Activated CD8-positive, alpha-beta T cell treated with anti-CD3 and anti-CD28 coated beads for 36 hours (primary cell): ENCODE measurements around the gene FGF3. TPM values are rescaled to one million over a fixed set of nuclear protein-coding genes. Genes with fewer than 3 reads are reported as not detected.

Experiments used
- ATAC-seq: fragments of 200-7000 bp; cut with Tn5 transposase; one replicate; pipeline ENCODE4 v1.10.0; 2021; ENCODE audit warnings: mild to moderate bottlenecking, moderate library complexity
- CTCF ChIA-PET: fragments of 350-600 bp; sonication (Branson Sonifier 250); formaldehyde crosslinking; loops from one replicate; lab custom pipeline; 2021; ENCODE audit warnings: antibody characterized with exemption; lab: Charles Lee
- POLR2A ChIA-PET: fragments of 350-600 bp; sonication (Branson Sonifier 250); formaldehyde crosslinking; loops from one replicate; lab custom pipeline; 2021; ENCODE audit warnings: antibody characterized with exemption; lab: Charles Lee
- DNase-seq: peaks from one replicate; pipeline ENCODE4 v3.0.0-alpha.2; 2020
- H3K27ac Mint-ChIP-seq: one replicate; pipeline ENCODE4 v1.8.0; 2021; ENCODE audit warnings: mild to moderate bottlenecking, mixed read lengths
- H3K27me3 Mint-ChIP-seq: one replicate; pipeline ENCODE4 v1.8.0; 2021; ENCODE audit warnings: mixed read lengths
- H3K36me3 Mint-ChIP-seq: one replicate; pipeline ENCODE4 v1.8.0; 2021; ENCODE audit warnings: low read depth, mixed read lengths
- H3K4me1 Mint-ChIP-seq: one replicate; pipeline ENCODE4 v1.8.0; 2021; ENCODE audit warnings: low read depth, mixed read lengths
- H3K4me3 Mint-ChIP-seq: one replicate; pipeline ENCODE4 v1.8.0; 2021; ENCODE audit warnings: mild to moderate bottlenecking, moderate library complexity, mixed read lengths
- H3K9me3 Mint-ChIP-seq: one replicate; pipeline ENCODE4 v1.8.0; 2021; ENCODE audit warnings: mixed read lengths
- intact Hi-C: fragments of 100-400 bp; cut with micrococcal nuclease; formaldehyde crosslinking; loops from one replicate; pipeline ENCODE4 v1.10.0; 2022
- total RNA-seq, 2 experiments: library from RNA; stranded (reverse); gene quantifications; one replicate each; pipeline ENCODE4 v1.2.3, GENCODE V29; 2021
- TF ChIP-seq, protein P1 (sequence below): fragments of 200-600 bp; IDR thresholded peaks from one replicate; pipeline ENCODE4 v1.8.0; 2022; ENCODE audit warnings: antibody characterized with exemption, mild to moderate bottlenecking

Gene FGF3
- total RNA-seq, result not detected

GRCh38 chr11:69818603-69819441, at the start of gene FGF3:
FGF3 (minus strand) TSS chr11:69819416; CDS start chr11:69818933, 483 bp downstream.
- H3K9me3 Mint-ChIP-seq, result no peaks in the 10 kb centered on the region
- intact Hi-C loops, result loop anchor here (10.0 kb wide), 1 partner anchor 114 kb away; the partner anchor contains the start of gene FGF19
- H3K4me1 Mint-ChIP-seq, result no peaks in the 10 kb centered on the region
- H3K27me3 Mint-ChIP-seq, result peaks cover 26% of the 10 kb centered on the region
- POLR2A ChIA-PET, result no interaction called here
- no peak within 1 kb of the TSS for H3K4me3 Mint-ChIP-seq
- TF ChIP-seq, protein P1, sequence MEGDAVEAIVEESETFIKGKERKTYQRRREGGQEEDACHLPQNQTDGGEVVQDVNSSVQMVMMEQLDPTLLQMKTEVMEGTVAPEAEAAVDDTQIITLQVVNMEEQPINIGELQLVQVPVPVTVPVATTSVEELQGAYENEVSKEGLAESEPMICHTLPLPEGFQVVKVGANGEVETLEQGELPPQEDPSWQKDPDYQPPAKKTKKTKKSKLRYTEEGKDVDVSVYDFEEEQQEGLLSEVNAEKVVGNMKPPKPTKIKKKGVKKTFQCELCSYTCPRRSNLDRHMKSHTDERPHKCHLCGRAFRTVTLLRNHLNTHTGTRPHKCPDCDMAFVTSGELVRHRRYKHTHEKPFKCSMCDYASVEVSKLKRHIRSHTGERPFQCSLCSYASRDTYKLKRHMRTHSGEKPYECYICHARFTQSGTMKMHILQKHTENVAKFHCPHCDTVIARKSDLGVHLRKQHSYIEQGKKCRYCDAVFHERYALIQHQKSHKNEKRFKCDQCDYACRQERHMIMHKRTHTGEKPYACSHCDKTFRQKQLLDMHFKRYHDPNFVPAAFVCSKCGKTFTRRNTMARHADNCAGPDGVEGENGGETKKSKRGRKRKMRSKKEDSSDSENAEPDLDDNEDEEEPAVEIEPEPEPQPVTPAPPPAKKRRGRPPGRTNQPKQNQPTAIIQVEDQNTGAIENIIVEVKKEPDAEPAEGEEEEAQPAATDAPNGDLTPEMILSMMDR, result no peak
- ATAC-seq (no peak), DNase-seq (no peak)
- CTCF ChIA-PET, result no interaction called here
- H3K36me3 Mint-ChIP-seq, result no peaks in the 10 kb centered on the region
- H3K27ac Mint-ChIP-seq, result no peak within 1 kb of the TSS

DNA sequence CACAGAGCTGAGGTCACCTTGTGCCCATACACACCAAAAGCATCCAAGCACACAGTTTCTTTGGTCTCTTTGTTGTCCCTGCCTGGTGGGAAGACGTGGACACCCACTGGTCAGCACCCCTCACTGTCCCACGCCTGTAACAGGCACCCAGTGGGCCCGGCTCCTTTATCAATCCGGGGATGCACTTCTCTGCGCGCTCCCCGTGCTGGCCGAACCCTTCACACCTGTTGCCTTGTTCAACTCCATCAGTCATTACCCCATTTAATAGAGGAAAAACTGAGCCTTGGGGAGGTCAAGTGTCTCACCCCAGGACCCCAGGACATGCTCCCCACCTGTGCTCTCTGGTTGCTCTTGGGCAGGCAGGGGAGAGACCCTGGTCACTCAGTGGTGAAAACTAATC, 49.7 kb upstream of the FGF3 start:
- no peak for DNase-seq
- H3K4me1 Mint-ChIP-seq, result no peaks in the 10 kb centered on the region
- no peaks in the 10 kb centered on the region for H3K36me3 Mint-ChIP-seq
- ChIA-PET CTCF (no interaction called here), POLR2A (no interaction called here)
- intact Hi-C loops, result no loop called here
- peaks cover 14% of the 10 kb centered on the region for H3K27me3 Mint-ChIP-seq
- H3K27ac Mint-ChIP-seq, result no peak overlapping the region
- no peaks in the 10 kb centered on the region for H3K9me3 Mint-ChIP-seq
- TF ChIP-seq, protein P1, result no peak
- ATAC-seq, result no peak
- no peak overlapping the region for H3K4me3 Mint-ChIP-seq

- TF ChIP-seq, protein P1, result no peak
- Mint-ChIP-seq H3K9me3 (no peaks in the 10 kb centered on the region), H3K4me1 (no peaks in the 10 kb centered on the region), H3K27me3 (peaks cover 14% of the 10 kb centered on the region), H3K36me3 (no peaks in the 10 kb centered on the region), H3K27ac (no peak overlapping the region), H3K4me3 (no peak overlapping the region)
- POLR2A ChIA-PET, result no interaction called here
- CTCF ChIA-PET, result no interaction called here
- no peak for DNase-seq
- ATAC-seq, result no peak
- intact Hi-C loops, result no loop called here
These were observed 49.0 kb upstream of the FGF3 start for GRCh38 chr11:69868006-69868810.

DNA sequence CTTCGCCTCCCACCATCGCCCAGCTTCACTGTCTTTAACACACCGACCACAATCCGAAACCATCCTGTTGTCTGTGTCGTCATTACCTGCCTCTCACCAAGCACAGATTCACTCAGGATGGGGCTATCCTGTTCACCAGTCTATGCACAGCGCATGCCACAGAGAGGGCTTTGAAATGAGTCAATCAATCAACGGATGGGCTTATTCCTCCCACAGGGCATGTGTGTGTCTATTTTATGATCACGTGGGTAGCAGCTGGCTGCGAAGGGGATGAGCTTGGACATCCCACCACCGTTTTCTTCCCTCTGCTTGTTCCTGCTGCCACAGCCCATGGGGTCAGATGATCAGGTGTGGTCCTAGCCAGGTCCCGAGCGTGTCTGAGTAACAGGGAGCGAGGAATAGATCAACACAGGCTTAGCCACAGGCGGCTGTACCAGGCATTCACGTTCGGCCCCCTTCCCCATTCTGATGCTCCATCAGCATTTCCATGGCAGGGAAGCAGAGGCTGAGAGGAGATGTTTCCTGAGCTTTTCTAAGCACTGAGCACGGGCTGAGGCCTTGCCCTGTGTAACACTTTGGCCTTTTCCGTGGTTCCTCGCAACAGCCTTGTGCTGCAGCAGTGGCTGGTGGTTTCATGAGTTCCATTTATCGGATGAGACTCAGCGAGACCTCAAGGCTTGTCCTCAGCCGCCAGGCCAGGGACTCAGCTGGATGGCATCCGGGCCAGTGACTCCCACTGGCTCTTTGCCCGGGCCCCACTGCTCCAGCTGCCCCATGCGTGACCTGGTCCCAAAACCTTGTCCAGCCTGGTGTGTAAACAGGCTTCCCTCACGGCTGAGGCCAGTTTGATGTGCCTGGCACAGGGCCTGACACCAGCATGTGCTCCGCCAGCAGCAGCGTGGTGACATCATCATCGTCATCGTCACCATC, 48.1 kb upstream of the FGF3 start:
- Mint-ChIP-seq H3K27ac (no peak overlapping the region), H3K9me3 (no peaks in the 10 kb centered on the region), H3K4me3 (no peak overlapping the region), H3K27me3 (peaks cover 14% of the 10 kb centered on the region), H3K4me1 (no peaks in the 10 kb centered on the region), H3K36me3 (no peaks in the 10 kb centered on the region)
- ChIA-PET CTCF (no interaction called here), POLR2A (interaction anchor here (0.6 kb wide), 1 partner anchor 80 kb away, joined by 3 read pairs; no protein-coding TSS in a partner anchor)
- TF ChIP-seq, protein P1, result no peak
- intact Hi-C loops, result no loop called here
- ATAC-seq, result no peak
- DNase-seq, result no peak
